Lower lobe of right lung (tissue), 2 donors: ENCODE measurements around the gene BBS2. TPM values are rescaled to one million over a fixed set of nuclear protein-coding genes. Genes with fewer than 3 reads are reported as not detected.

Experiments
- ATAC-seq, 2 donors: fragments of 200-7000 bp; cut with Tn5 transposase; one replicate each; pipeline ENCODE4 v1.9.1; 2020 to 2022; ENCODE audit warnings: mild to moderate bottlenecking in 2 of 2, moderate library complexity in 2 of 2
- DNase-seq: peaks from one replicate; pipeline ENCODE4 v3.0.0-alpha.2; 2020
- H3K27ac ChIP-seq: fragments of 200-600 bp; one replicate; pipeline ENCODE4 v1.8.0; 2022
- H3K27me3 ChIP-seq: fragments of 200-600 bp; one replicate; pipeline ENCODE4 v1.8.0; 2022; ENCODE audit warnings: low read depth
- H3K36me3 ChIP-seq: fragments of 200-600 bp; one replicate; pipeline ENCODE4 v1.8.0; 2022; ENCODE audit warnings: mild to moderate bottlenecking
- H3K4me1 ChIP-seq: fragments of 200-600 bp; one replicate; pipeline ENCODE4 v1.8.0; 2022
- H3K4me3 ChIP-seq: fragments of 200-600 bp; one replicate; pipeline ENCODE4 v1.8.0; 2022; ENCODE audit warnings: mild to moderate bottlenecking
- H3K9me3 ChIP-seq: fragments of 200-600 bp; one replicate; pipeline ENCODE4 v1.8.0; 2022
- intact Hi-C: fragments of 100-400 bp; cut with DNase I; formaldehyde crosslinking; loops from one replicate; pipeline ENCODE4 v1.11.0; 2022
- total RNA-seq: library from RNA; stranded (reverse); fragmentation: NEBNext Ultra II Directional; extraction: Animal tissue kit (Norgen Biotek cat#: 25700); gene quantifications from one replicate; pipeline ENCODE4 v1.2.1, GENCODE V29; 2021
- TF ChIP-seq, protein P1 (sequence below): fragments of 200-600 bp; IDR thresholded peaks from one replicate; pipeline ENCODE4 v1.8.0; 2022; ENCODE audit warnings: antibody characterized with exemption, mild to moderate bottlenecking
- donor health status: DM: no; HTN: yes; CAD: no; lungs with severe emphysema.

BBS2 gene
- total RNA-seq, 1 donor from 2014 or later, result 42.2 TPM

DNA sequence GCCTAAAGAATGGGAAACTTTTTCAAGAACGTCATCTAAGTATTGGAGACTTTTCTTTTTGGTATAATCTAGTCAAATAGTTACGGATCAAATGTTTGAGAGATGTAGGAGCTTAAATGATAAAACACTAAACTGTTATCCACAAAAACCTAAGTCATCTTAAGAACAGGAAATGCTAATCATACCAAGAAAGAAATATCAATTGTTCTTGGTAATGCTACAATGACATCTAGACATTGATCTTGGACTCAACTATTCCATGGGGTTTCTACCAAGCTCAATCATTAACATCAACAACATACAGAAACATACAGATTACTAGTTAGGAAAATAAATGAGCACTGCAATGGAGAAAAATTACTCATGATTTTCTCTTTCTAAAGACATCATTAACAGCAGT lies 72.5 kb downstream of the BBS2 start:
- Histone ChIP-seq H3K27me3 (no peaks in the 10 kb centered on the region), H3K4me1 (peaks cover 30% of the 10 kb centered on the region), H3K9me3 (no peaks in the 10 kb centered on the region), H3K36me3 (peaks cover 54% of the 10 kb centered on the region), H3K4me3 (no peak overlapping the region), H3K27ac (no peak overlapping the region)
- no peak for DNase-seq
- no peak for ATAC-seq
- intact Hi-C loops, result no loop called here
- TF ChIP-seq, protein P1, sequence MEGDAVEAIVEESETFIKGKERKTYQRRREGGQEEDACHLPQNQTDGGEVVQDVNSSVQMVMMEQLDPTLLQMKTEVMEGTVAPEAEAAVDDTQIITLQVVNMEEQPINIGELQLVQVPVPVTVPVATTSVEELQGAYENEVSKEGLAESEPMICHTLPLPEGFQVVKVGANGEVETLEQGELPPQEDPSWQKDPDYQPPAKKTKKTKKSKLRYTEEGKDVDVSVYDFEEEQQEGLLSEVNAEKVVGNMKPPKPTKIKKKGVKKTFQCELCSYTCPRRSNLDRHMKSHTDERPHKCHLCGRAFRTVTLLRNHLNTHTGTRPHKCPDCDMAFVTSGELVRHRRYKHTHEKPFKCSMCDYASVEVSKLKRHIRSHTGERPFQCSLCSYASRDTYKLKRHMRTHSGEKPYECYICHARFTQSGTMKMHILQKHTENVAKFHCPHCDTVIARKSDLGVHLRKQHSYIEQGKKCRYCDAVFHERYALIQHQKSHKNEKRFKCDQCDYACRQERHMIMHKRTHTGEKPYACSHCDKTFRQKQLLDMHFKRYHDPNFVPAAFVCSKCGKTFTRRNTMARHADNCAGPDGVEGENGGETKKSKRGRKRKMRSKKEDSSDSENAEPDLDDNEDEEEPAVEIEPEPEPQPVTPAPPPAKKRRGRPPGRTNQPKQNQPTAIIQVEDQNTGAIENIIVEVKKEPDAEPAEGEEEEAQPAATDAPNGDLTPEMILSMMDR, result no peak

DNA sequence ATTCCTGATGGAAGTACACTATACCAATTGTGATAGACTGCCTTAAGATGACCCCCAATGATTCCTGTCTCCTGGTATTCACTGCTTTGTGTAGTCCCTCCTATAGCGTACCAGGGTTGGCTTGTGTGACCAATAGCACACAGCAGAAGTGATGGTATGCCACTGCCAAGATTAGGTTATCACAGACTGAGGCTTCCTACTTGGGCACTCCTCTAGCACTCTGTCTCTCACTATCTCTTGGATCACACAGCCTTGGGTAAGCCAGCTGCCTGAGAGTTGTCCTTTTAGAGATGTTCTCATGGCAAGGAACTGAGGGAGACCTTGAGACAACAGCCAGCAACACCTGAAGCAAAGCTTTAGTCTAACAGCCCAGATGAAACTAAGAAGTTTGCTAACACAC lies 81.8 kb downstream of the BBS2 start:
- no peak for DNase-seq
- H3K4me1 ChIP-seq, result no peaks in the 10 kb centered on the region
- no peaks in the 10 kb centered on the region for H3K9me3 ChIP-seq
- no peak overlapping the region for H3K27ac ChIP-seq
- no peaks in the 10 kb centered on the region for H3K27me3 ChIP-seq
- intact Hi-C loops, result no loop called here
- H3K4me3 ChIP-seq, result no peak overlapping the region
- no peak for ATAC-seq
- TF ChIP-seq, protein P1, result no peak
- peaks cover 86% of the 10 kb centered on the region for H3K36me3 ChIP-seq

- Histone ChIP-seq H3K36me3 (peaks cover 90% of the 10 kb centered on the region), H3K27ac (no peak overlapping the region), H3K27me3 (no peaks in the 10 kb centered on the region), H3K4me1 (no peaks in the 10 kb centered on the region), H3K9me3 (no peaks in the 10 kb centered on the region), H3K4me3 (no peak overlapping the region)
- ATAC-seq (no peak), DNase-seq (no peak)
- TF ChIP-seq, protein P1, result no peak
- intact Hi-C loops, result no loop called here
Measured at GRCh38 chr16:56436258-56436657, 83.6 kb downstream of the BBS2 start.

Other genes with a start within 250 kb of the BBS2 start
- gene AMFR, start 94.5 kb downstream of the BBS2 start, total RNA-seq, result 90.4 TPM
- gene NUDT21, start 68.7 kb downstream of the BBS2 start, total RNA-seq, result 80.3 TPM
- 26.8 TPM for gene OGFOD1, start 68.5 kb downstream of the BBS2 start, total RNA-seq
- not detected for gene MT4, start 45.0 kb upstream of the BBS2 start, total RNA-seq
- not detected for gene MT3, start 69.5 kb upstream of the BBS2 start, total RNA-seq
- gene MT2A, start 88.6 kb upstream of the BBS2 start, total RNA-seq, result 223 TPM
- gene MT1E, start 105.8 kb upstream of the BBS2 start, total RNA-seq, result 158 TPM
- 29.8 TPM for gene MT1M, start 112.6 kb upstream of the BBS2 start, total RNA-seq
- gene MT1A, start 118.6 kb upstream of the BBS2 start, total RNA-seq, result 4.7 TPM
- not detected for gene MT1B, start 131.9 kb upstream of the BBS2 start, total RNA-seq
- 12.6 TPM for gene MT1F, start 137.9 kb upstream of the BBS2 start, total RNA-seq
- 25.3 TPM for gene MT1G, start 148.0 kb upstream of the BBS2 start, total RNA-seq
- 4.3 TPM for gene MT1H, start 149.8 kb upstream of the BBS2 start, total RNA-seq
- 95.7 TPM for gene MT1X, start 162.4 kb upstream of the BBS2 start, total RNA-seq
- 49.4 TPM for gene NUP93, start 210.1 kb upstream of the BBS2 start, total RNA-seq